Measurements from ENCODE around the gene RGS6. TPM values are rescaled to one million over a fixed set of nuclear protein-coding genes. Genes with fewer than 3 reads are reported as not detected.
"Not testable (repeated sequence)": the region's sequence is repeated elsewhere in the genome, so short reads cannot be mapped to it uniquely, and the experiment has no call there.

The RGS6 gene
- total RNA-seq (under 1 TPM in 1 of 2 experiments, not detected in 1; 0.32 TPM), polyA plus RNA-seq (not detected)

DNA sequence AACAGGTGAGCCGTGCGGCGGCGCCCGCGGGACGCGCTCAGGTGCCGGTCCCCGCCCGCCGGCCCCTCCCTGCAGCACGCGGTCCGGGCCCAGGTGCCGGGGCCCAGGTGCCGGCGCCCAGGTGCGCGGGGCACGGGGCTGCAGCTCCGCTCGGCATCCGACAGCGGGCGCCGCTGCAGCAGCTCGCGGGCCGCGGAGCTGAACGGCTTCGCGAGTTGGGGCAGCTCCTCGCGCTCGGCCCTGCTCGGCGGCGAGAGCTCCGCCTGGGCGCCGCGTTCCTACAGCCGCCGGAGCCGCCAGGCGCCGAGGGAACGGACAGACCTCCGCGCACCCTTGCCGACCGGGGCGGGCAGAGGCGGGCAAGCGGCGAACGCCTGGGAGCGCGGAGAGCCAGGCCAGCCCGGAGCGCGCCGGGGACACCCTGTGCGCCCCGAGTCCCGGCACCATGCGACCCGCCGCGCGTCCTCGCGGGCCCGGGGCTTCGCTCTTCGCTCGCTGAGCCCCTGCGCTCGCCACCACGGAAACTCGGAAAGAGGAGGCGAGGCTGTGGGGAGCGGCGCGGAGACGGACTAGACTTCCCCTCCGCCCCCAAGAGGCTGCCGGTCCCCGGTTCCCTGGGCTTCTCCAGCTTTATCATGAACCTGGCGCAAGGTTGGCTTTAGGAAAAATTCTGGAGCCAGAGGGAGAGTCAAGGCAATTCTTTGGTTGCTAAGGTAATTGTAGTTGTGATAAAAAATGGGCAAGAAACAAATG is at the start of gene RGS6:
RGS6 (plus strand) TSS at position 201 of the 753 bp plus-strand sequence.
- H3K27me3 ChIP-seq (ENCODE audit: insufficient read depth, low read length) = peaks cover 14% of the 10 kb centered on the region
- CTCF ChIA-PET (ENCODE audit: partially characterized antibody) = no interaction called here
- POLR2A ChIA-PET (ENCODE audit: partially characterized antibody) = no interaction called here
- intact Hi-C loops (cut with micrococcal nuclease) = no loop called here
- H3K4me3 ChIP-seq (ENCODE audit: low read length in 2 of 2) = no peak within 1 kb of the TSS
- no peaks in the 10 kb centered on the region for H3K36me3 Mint-ChIP-seq
- H3K9me3 Mint-ChIP-seq = peaks cover 0 to 2% (median 0%) of the 10 kb centered on the region in 8 donors
- peak in 1 of 5 donors; percentile 1 for DNase-seq
- peak within 1 kb of the TSS; percentile 33 to 80 (median 50) for H3K4me3 Mint-ChIP-seq
- H3K4me1 Mint-ChIP-seq = peaks cover 7 to 16% (median 13%) of the 10 kb centered on the region in 4 donors
- peaks cover 4% of the 10 kb centered on the region for H3K4me1 ChIP-seq (ENCODE audit: insufficient read depth, low read length)
- no peaks in the 10 kb centered on the region for H3K9me3 ChIP-seq (ENCODE audit: control insufficient read depth in 1 of 2, low read length in 2 of 2)
- peaks cover 36% of the 10 kb centered on the region in 2 donors for H3K27me3 Mint-ChIP-seq
- no peak within 1 kb of the TSS for H3K27ac ChIP-seq (ENCODE audit: low read depth, low read length)
- no peaks in the 10 kb centered on the region for H3K36me3 ChIP-seq (ENCODE audit: insufficient read depth, low read length)
- H3K27ac Mint-ChIP-seq = no peak within 1 kb of the TSS

DNA sequence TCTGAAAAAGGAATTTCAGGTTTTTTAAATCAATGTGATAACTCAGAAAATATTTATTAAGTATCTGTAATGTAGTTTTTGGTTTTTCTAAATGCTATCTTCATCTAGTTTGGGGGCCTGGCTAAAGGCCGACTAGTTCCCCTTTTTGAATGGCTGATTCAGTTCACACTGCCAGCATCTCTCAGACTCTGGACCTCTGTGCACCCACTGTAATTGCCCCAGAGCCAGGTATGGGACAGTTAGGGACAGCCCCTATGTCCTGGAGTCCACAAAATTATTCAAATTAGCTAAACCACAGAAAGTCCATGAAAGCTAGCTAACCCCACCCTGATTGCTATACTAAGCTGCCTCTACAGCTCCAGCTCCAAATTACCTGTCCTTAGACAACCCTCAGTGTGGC is 49.1 kb upstream of the RGS6 start:
- intact Hi-C loops (cut with micrococcal nuclease) = no loop called here
- Histone ChIP-seq H3K27ac (ENCODE audit: low read depth, low read length) (no peak overlapping the region), H3K9me3 (ENCODE audit: control insufficient read depth in 1 of 2, low read length in 2 of 2) (no peaks in the 10 kb centered on the region), H3K4me3 (ENCODE audit: low read length in 2 of 2) (no peak overlapping the region), H3K4me1 (ENCODE audit: insufficient read depth, low read length) (no peaks in the 10 kb centered on the region), H3K27me3 (ENCODE audit: insufficient read depth, low read length) (no peaks in the 10 kb centered on the region), H3K36me3 (ENCODE audit: insufficient read depth, low read length) (no peaks in the 10 kb centered on the region)
- Mint-ChIP-seq H3K27me3 (peaks cover 11 to 22% of the 10 kb centered on the region in 2 donors), H3K4me3 (no peak overlapping the region), H3K9me3 (peaks cover 0 to 41% (median 23%) of the 10 kb centered on the region in 8 donors), H3K27ac (no peak overlapping the region), H3K36me3 (peaks cover 0 to 4% of the 10 kb centered on the region in 2 donors), H3K4me1 (no peaks in the 10 kb centered on the region)
- POLR2A ChIA-PET (ENCODE audit: partially characterized antibody) = no interaction called here
- DNase-seq = no peak
- CTCF ChIA-PET (ENCODE audit: partially characterized antibody) = no interaction called here

DNA sequence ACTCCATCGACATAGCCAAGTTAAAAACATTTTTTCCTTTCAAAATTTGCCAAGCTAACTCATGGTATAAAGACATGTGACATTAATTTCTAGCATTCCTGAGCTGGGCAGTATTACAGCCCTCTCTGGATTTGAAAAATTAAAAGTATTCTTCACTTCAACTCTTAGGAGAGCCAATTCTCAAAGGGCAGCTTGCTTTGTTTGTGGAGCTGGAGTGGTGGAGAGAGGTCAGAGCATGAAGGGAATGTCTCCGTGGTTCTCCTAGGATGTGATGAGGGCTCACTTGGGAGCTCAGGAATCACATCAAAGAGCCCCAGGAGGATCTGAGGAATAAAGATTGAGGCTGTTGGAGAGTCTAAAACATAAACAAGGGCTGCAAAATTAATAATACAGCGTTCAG is 46.9 kb upstream of the RGS6 start:
- Mint-ChIP-seq H3K4me3 (no peak overlapping the region), H3K27ac (no peak overlapping the region), H3K9me3 (peaks cover 5 to 35% (median 21%) of the 10 kb centered on the region in 8 donors), H3K27me3 (peaks cover 15% of the 10 kb centered on the region in 2 donors), H3K4me1 (no peaks in the 10 kb centered on the region), H3K36me3 (peaks cover 0 to 4% of the 10 kb centered on the region in 2 donors)
- POLR2A ChIA-PET (ENCODE audit: partially characterized antibody) = no interaction called here
- no peak for DNase-seq
- intact Hi-C loops (cut with micrococcal nuclease) = no loop called here
- no peak overlapping the region for H3K27ac ChIP-seq (ENCODE audit: low read depth, low read length)
- no peaks in the 10 kb centered on the region for H3K4me1 ChIP-seq (ENCODE audit: insufficient read depth, low read length)
- no peaks in the 10 kb centered on the region for H3K27me3 ChIP-seq (ENCODE audit: insufficient read depth, low read length)
- CTCF ChIA-PET (ENCODE audit: partially characterized antibody) = interaction anchor here (0.6 kb wide), 1 partner anchor 1316 kb away, joined by 3 read pairs; no protein-coding TSS in a partner anchor
- H3K4me3 ChIP-seq (ENCODE audit: low read length in 2 of 2) = no peak overlapping the region
- no peaks in the 10 kb centered on the region for H3K36me3 ChIP-seq (ENCODE audit: insufficient read depth, low read length)
- no peaks in the 10 kb centered on the region for H3K9me3 ChIP-seq (ENCODE audit: control insufficient read depth in 1 of 2, low read length in 2 of 2)

DNA sequence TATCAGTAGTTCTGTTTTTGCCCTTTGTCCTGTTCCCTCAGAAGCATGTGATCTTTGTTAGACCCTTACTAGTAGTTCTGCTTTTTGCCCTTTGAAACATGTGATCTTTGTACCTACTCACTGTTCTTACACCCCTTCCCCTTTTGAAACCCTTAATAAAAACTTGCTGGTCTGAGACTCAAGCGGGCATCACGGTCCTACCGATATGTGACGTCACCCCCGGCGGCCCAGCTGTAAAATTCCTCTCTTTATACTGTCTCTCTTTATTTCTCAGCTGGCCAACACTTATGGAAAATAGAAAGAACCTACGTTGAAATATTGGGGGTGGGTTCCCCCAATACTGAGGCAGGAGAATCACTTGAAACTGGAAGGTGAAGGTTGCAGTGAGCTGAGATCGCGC is 44.4 kb upstream of the RGS6 start:
- DNase-seq; H3K4me3 Mint-ChIP-seq; H3K9me3 ChIP-seq (ENCODE audit: control insufficient read depth in 1 of 2, low read length in 2 of 2); H3K27ac Mint-ChIP-seq; H3K27ac ChIP-seq (ENCODE audit: low read depth, low read length); H3K36me3 Mint-ChIP-seq; CTCF ChIA-PET (ENCODE audit: partially characterized antibody); H3K4me3 ChIP-seq (ENCODE audit: low read length in 2 of 2); intact Hi-C loops (cut with micrococcal nuclease); H3K4me1 Mint-ChIP-seq; H3K4me1 ChIP-seq (ENCODE audit: insufficient read depth, low read length); H3K36me3 ChIP-seq (ENCODE audit: insufficient read depth, low read length); POLR2A ChIA-PET (ENCODE audit: partially characterized antibody); H3K27me3 ChIP-seq (ENCODE audit: insufficient read depth, low read length): not testable (repeated sequence)
- Mint-ChIP-seq H3K9me3 (peaks cover 3 to 25% (median 19%) of the 10 kb centered on the region in 8 donors), H3K27me3 (peaks cover 12 to 17% of the 10 kb centered on the region in 2 donors)

DNA sequence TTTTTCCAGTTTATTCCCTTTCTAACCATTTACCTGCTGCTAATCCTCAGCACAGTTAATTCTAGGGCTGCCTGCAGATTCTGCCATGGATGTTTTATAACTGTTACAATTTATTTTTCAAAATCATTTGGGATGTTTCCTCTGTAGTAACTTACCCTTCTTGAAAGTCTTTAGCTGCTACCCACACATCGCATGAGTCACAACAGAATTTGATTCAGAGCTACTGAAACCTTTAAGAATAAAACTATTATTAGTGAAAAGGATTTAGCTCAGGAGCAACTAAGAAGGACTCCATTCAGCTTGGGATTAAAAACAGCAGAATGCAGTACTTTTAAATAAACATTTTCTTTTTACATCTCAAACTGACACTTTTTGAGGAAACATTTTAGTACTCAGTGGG is 41.7 kb upstream of the RGS6 start:
- ChIA-PET POLR2A (ENCODE audit: partially characterized antibody) (no interaction called here), CTCF (ENCODE audit: partially characterized antibody) (no interaction called here)
- no peak for DNase-seq
- Histone ChIP-seq H3K9me3 (ENCODE audit: control insufficient read depth in 1 of 2, low read length in 2 of 2) (no peaks in the 10 kb centered on the region), H3K27ac (ENCODE audit: low read depth, low read length) (no peak overlapping the region), H3K36me3 (ENCODE audit: insufficient read depth, low read length) (no peaks in the 10 kb centered on the region), H3K4me3 (ENCODE audit: low read length in 2 of 2) (no peak overlapping the region), H3K4me1 (ENCODE audit: insufficient read depth, low read length) (no peaks in the 10 kb centered on the region), H3K27me3 (ENCODE audit: insufficient read depth, low read length) (no peaks in the 10 kb centered on the region)
- intact Hi-C loops (cut with micrococcal nuclease) = no loop called here
- peaks cover 0 to 4% of the 10 kb centered on the region in 2 donors for H3K36me3 Mint-ChIP-seq
- no peak overlapping the region for H3K4me3 Mint-ChIP-seq
- H3K27ac Mint-ChIP-seq = no peak overlapping the region
- H3K9me3 Mint-ChIP-seq = peaks cover 3 to 25% (median 19%) of the 10 kb centered on the region in 8 donors
- peaks cover 11 to 12% of the 10 kb centered on the region in 2 donors for H3K27me3 Mint-ChIP-seq
- H3K4me1 Mint-ChIP-seq = no peaks in the 10 kb centered on the region

DNA sequence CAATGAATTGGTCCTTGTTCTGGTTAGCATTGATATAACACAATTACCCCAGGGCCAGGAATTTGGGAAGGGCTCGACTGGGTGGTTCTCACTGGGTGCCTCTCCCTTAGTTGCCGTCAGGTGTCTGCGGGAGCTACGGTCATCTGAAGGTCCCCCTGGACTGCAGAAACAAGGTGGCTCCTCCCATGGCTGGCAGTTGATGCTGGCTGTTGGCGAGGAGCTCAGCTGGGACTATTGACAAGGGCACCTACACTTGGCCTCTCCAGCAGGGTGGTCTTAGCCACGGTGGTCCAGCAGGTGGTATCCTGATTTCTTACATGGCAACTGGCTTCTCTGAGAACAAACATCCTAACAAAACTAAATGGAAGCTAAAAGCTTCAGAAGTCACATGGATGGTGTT is 41.0 kb upstream of the RGS6 start:
- no peaks in the 10 kb centered on the region for H3K9me3 ChIP-seq (ENCODE audit: control insufficient read depth in 1 of 2, low read length in 2 of 2)
- H3K36me3 Mint-ChIP-seq = peaks cover 0 to 1% of the 10 kb centered on the region in 2 donors
- H3K4me3 Mint-ChIP-seq = no peak overlapping the region
- H3K27ac ChIP-seq (ENCODE audit: low read depth, low read length) = no peak overlapping the region
- peaks cover 11 to 12% of the 10 kb centered on the region in 2 donors for H3K27me3 Mint-ChIP-seq
- no peak for DNase-seq
- intact Hi-C loops (cut with micrococcal nuclease) = no loop called here
- H3K27ac Mint-ChIP-seq = no peak overlapping the region
- H3K4me3 ChIP-seq (ENCODE audit: low read length in 2 of 2) = no peak overlapping the region
- peaks cover 3 to 22% (median 18%) of the 10 kb centered on the region in 8 donors for H3K9me3 Mint-ChIP-seq
- no peaks in the 10 kb centered on the region for H3K4me1 Mint-ChIP-seq
- POLR2A ChIA-PET (ENCODE audit: partially characterized antibody) = no interaction called here
- H3K36me3 ChIP-seq (ENCODE audit: insufficient read depth, low read length) = no peaks in the 10 kb centered on the region
- no peaks in the 10 kb centered on the region for H3K4me1 ChIP-seq (ENCODE audit: insufficient read depth, low read length)
- CTCF ChIA-PET (ENCODE audit: partially characterized antibody) = no interaction called here
- H3K27me3 ChIP-seq (ENCODE audit: insufficient read depth, low read length) = no peaks in the 10 kb centered on the region

DNA sequence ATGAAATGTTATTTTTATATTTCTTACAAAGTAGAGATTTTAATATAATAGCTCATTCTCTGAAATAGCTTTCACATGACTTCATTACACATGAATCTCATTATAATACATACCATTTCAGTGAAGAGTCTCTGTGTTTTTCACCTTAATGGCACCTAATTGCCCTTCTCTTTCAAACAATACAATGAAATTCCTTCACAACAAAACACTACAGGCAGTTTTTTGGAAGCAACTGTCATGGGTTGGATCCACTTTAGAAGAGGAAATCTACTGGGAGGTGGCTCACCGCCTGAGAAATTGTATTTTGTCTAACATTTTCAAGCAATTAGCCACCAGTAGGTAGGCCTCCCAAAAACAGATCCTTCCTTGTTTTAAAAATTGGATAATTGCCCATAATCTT is 40.3 kb upstream of the RGS6 start:
- H3K4me3 ChIP-seq (ENCODE audit: low read length in 2 of 2) = no peak overlapping the region
- POLR2A ChIA-PET (ENCODE audit: partially characterized antibody) = no interaction called here
- no peaks in the 10 kb centered on the region for H3K36me3 ChIP-seq (ENCODE audit: insufficient read depth, low read length)
- H3K27me3 ChIP-seq (ENCODE audit: insufficient read depth, low read length) = no peaks in the 10 kb centered on the region
- H3K4me1 ChIP-seq (ENCODE audit: insufficient read depth, low read length) = no peaks in the 10 kb centered on the region
- H3K4me3 Mint-ChIP-seq = no peak overlapping the region
- H3K4me1 Mint-ChIP-seq = no peaks in the 10 kb centered on the region
- CTCF ChIA-PET (ENCODE audit: partially characterized antibody) = no interaction called here
- no peaks in the 10 kb centered on the region for H3K36me3 Mint-ChIP-seq
- no peak overlapping the region for H3K27ac Mint-ChIP-seq
- H3K27me3 Mint-ChIP-seq = peaks cover 11 to 12% of the 10 kb centered on the region in 2 donors
- no peak for DNase-seq
- peaks cover 3 to 20% (median 15%) of the 10 kb centered on the region in 8 donors for H3K9me3 Mint-ChIP-seq
- no peaks in the 10 kb centered on the region for H3K9me3 ChIP-seq (ENCODE audit: control insufficient read depth in 1 of 2, low read length in 2 of 2)
- intact Hi-C loops (cut with micrococcal nuclease) = no loop called here
- no peak overlapping the region for H3K27ac ChIP-seq (ENCODE audit: low read depth, low read length)
